KG1 (cell line): ENCODE measurements around the gene PCSK5.

Experiments
- DNase-seq: peaks from one replicate; lab custom pipeline; 2025; lab: John Stamatoyannopoulos, UW

PCSK5 gene

DNA sequence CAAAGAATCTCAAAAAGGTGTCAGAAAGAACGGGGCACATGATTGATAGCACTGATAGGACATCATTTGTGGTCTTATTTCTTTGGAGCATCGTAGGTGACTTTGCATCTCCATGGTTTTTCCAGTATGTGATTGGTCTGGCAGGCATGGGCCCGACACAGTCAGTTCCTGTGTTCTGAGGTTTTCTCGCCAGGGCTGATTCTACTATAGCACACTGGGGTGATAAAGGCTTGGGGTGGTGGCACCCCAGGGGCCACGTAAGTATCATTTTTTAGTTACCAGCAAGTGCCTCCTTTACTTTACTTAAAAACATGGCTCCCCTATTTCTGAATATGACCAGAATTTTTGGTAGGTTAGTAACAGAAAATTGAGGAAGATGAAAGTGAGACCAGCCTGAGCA, 301.0 kb downstream of the PCSK5 start:
- no peak for DNase-seq

DNA sequence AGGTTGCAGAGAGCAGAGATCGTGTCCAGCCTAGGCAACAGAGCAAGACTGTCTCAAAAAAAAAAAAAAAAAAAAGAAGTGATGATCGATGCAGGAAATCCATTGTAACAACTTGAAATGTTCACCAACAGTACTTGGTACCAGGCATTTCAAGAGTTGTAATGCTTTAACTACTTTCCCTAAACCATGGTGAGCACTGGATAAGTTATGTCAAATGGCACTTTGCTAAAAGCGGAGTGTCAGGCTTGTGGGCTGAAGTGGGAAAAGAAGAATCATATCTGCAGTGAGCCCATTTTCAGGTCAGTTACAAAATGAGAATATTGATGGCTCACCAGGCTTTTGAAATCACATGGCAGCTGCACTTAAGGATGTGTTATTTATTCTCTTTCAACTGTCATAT, 301.5 kb downstream of the PCSK5 start:
- no peak for DNase-seq

GRCh38 chr9:76194896-76195295, 304.4 kb downstream of the PCSK5 start:
- DNase-seq = no peak

- no peak for DNase-seq
Observed at GRCh38 chr9:76198336-76198735, 307.9 kb downstream of the PCSK5 start.

- DNase-seq = no peak
Observed at GRCh38 chr9:76200315-76200714, 309.8 kb downstream of the PCSK5 start.

DNA sequence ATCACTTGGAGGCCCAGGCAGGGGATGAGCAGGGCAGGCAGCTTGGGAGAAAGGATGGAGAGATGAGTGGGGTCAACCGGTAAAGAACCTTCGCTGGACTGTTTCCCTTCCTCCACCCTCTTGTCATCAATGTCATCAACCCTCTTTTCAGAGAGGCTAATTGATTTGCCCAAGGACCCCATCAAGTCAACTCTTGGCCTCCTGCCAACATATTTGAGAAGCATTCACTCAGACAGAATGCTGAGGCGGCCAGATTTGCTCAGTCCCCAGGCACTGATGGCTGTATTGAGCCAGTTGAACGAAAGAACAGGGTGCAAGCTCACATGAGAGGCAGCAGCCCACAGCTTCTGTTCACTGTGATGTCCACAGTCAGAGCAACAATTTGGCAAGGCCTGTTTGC, 310.3 kb downstream of the PCSK5 start:
- DNase-seq = no peak

DNA sequence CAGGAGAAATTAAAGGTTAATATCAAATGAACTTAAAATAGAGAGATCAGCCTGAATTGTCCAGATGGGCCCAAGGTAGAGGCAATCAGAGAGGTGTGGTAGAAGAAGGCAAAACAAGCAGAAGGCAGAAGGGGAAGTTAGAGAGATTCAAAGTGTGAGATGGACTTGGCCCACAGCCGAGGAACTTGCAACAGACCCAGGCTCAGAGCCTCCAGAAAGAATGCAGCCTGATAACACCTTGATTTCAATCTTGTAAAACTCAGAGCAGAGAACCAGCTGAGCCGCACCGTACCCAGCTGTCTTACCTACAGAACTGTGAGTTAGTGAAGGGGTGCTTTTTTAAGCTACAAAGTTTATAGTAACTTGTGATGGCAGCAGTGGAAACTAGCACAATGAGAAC, 312.9 kb downstream of the PCSK5 start:
- DNase-seq = no peak

- DNase-seq = no peak
Observed at GRCh38 chr9:76206821-76207220, 316.3 kb downstream of the PCSK5 start.

GRCh38 chr9:76213751-76214150, 323.3 kb downstream of the PCSK5 start:
- DNase-seq = no peak

DNA sequence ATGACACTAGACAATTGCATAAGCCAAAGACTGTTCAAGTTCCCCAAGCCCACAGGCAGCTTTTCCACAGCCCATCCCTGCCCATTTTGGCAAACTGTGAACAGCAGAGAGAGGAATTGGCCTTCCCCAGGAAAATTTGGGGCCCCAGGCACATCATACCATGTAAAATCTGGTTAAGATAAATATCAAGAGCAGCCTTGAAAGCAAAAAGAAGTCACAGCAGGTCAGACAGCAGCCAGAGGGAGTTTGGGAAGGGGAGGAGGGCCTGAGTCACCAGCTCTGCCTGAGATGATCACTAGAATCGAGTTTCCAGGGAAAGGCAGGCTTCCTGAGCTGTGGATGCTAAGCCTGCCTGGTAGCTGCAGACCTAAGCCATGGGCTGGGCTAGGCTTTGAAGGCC, 324.6 kb downstream of the PCSK5 start:
- DNase-seq = no peak

DNA sequence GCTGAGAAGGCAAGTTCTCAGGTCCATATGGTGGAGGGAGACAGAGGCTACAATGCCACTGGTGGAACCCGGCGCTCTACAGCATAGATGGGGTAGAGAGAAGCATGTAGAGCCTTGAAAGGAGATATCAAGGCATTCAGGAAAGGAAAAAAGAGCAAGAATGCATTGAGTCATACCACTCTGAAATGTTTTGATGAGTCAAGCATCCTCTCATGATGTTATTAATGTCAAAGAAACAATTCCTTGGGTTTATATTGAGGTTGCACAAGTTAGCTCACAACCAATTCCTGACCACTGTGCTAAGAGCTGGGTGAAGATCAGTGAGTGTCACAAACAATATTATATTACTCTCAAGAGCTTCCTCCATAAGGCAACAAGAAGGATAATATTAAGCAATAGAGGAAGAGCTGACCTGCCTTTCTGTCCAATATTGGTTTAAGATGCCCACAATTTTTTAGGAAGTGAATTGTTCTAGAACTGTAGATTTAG, 325.7 kb downstream of the PCSK5 start:
- DNase-seq = no peak

- no peak for DNase-seq
Observed at GRCh38 chr9:76218117-76218885, 327.8 kb downstream of the PCSK5 start.

DNA sequence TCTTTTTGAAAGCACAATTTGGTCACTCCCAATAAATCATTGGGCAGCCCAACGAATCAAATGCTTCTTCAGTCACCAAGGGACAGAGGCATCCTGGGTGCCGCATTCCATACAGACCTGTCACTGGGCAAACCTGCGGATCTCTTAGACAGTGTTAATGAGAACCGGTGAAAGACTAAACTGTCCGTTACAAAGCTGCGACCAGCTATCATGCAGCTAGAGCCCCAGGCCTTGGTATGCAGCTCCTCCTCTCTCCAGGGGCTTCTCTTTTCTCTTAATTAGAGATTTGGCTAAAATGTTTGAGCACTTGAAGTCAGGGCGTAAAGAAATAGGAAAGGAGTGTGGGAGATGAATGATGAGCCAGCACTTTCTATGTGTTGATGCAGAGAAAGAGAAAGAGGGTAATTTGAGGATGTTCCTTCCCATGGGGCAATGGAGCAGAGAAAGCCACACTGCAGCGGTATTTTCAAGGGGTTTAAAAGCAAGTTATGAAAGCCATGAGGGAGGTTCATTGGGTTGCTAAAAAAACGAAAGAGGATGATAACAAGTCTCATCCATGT, 328.5 kb downstream of the PCSK5 start:
- no peak for DNase-seq

- DNase-seq = no peak
Observed at GRCh38 chr9:76219560-76220151, 329.2 kb downstream of the PCSK5 start.

GRCh38 chr9:76221423-76221822, 330.9 kb downstream of the PCSK5 start:
- no peak for DNase-seq

- no peak for DNase-seq
Observed at GRCh38 chr9:76223749-76224340, 333.4 kb downstream of the PCSK5 start.

GRCh38 chr9:76227156-76227555, 336.7 kb downstream of the PCSK5 start:
- DNase-seq = no peak

- no peak for DNase-seq
Observed at GRCh38 chr9:76231001-76231400, 340.5 kb downstream of the PCSK5 start.

DNA sequence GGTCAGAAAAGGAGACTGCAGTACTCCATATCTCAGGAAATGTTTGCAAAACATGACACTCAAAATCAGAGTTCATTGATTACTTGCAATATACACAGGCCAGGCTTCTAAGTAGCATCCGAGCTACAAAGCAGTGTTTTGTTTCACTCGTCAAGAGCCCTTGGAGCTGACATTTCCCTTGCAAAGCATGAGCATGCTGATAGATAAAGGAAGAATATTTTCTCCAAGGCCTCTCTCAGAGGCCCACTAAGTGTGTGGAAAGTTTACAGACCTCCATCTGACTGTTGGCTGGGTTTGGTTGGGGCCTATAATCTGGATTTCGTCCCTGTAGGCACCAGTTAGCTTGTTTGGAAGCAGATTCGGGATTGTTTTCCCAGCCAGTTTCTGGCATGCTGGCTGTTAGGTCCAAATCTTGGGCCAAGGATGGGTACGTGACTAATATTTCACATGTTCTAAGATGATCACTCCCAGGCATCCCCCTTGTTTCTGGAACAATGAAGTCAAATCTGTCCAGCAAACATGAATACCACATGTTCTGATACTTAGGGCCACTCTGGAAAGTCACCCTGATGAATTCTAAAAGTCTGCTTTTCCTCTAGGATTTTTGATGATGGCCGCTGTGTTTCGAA, 342.5 kb downstream of the PCSK5 start:
- no peak for DNase-seq

DNA sequence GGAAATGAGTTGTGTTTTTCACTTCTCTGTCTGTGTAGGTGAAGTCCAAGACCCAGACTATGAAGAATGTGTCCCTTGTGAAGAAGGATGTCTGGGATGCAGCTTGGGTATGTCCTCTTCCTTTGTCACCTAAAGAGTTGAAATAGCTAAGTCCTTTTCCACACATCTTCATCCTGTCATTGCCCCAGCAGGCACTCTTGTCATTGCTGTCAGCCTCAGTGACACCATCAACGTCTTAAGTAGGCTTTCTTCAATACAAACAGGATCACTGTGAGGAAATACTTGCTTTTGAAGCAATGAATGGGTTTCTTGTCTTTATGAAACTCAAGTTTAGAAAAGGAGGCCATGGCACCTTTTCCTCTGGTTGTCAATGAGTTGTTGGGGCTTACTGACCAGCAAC, 350.1 kb downstream of the PCSK5 start:
- DNase-seq = no peak

DNA sequence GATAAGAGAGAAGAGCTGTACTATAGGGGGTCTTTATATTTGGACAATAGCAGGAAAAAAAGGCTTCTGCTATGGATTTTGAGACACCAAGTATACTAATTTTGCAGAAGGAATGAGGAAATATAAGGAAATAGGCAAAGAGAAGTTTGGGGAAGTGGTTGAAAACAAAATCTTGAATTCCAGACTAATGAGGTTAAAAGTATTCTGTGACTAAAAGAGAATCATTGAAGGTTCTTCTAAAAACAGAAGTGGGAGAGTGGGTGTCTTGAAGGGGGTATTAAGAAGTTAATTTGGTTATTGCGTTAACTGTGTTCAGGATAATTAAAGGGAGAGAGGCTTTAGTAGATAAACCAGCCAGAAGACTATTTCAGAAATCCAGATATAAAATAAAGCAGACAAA, 355.0 kb downstream of the PCSK5 start:
- no peak for DNase-seq

DNA sequence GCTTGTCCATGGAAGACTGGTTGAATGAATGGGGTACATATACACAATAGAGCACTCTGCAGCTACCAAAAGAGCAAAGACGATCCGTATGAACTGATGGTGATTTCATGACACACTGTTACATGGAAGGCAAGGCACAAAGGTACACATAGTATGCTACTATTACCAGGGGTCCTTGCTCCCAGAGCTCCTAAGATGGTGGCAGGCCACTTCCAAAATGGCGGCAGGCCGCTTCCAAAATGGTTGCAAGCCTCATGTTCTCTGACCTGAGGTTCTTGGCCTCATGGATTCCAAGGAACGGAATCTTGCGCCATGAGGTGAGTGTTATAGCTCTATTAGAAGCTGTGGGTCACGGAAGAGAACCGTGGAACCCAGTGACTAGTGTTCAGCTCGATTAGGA, 356.2 kb downstream of the PCSK5 start:
- no peak for DNase-seq

GRCh38 chr9:76247426-76247825, 357.0 kb downstream of the PCSK5 start:
- DNase-seq = no peak
